ENCODE measurements around the gene IDUA. TPM values are rescaled to one million over a fixed set of nuclear protein-coding genes. Genes with fewer than 3 reads are reported as not detected.

Gene IDUA
- total RNA-seq, 2 donors from 2014 or later, result 8.9 to 10.2 TPM

GRCh38 chr4:958314-958665 lies 28.6 kb upstream of the IDUA start:
- H3K9me3 ChIP-seq, result no peaks in the 10 kb centered on the region

GRCh38 chr4:958696-959337 lies 28.0 kb upstream of the IDUA start:
- peaks cover 9% of the 10 kb centered on the region for H3K36me3 ChIP-seq
- no peaks in the 10 kb centered on the region for H3K4me1 ChIP-seq
- H3K27ac ChIP-seq, result no peak overlapping the region
- H3K27me3 ChIP-seq, result no peaks in the 10 kb centered on the region
- DNase-seq (ENCODE audit: low spot score), result no peak
- H3K9me3 ChIP-seq, result no peaks in the 10 kb centered on the region
- H3K4me3 ChIP-seq, result no peak overlapping the region
- no peak for TF ChIP-seq CTCF (IDR thresholded peaks at IDR 0.05)

More at GRCh38 chr4:958314-958665, 28.6 kb upstream of the IDUA start:
- no peak for TF ChIP-seq CTCF (IDR thresholded peaks at IDR 0.05)
- no peaks in the 10 kb centered on the region for H3K4me1 ChIP-seq
- peaks cover 9% of the 10 kb centered on the region for H3K36me3 ChIP-seq
- no peak for DNase-seq (ENCODE audit: low spot score)
- H3K27ac ChIP-seq, result no peak overlapping the region
- H3K27me3 ChIP-seq, result no peaks in the 10 kb centered on the region
- no peak overlapping the region for H3K4me3 ChIP-seq

- no peaks in the 10 kb centered on the region for H3K9me3 ChIP-seq
- no peak overlapping the region for H3K4me3 ChIP-seq
- H3K27me3 ChIP-seq, result no peaks in the 10 kb centered on the region
- peaks cover 9% of the 10 kb centered on the region for H3K36me3 ChIP-seq
- DNase-seq (ENCODE audit: low spot score), result no peak
- no peaks in the 10 kb centered on the region for H3K4me1 ChIP-seq
- H3K27ac ChIP-seq, result no peak overlapping the region
- no peak for TF ChIP-seq CTCF (IDR thresholded peaks at IDR 0.05)
These were observed 27.3 kb upstream of the IDUA start for GRCh38 chr4:959338-960139.

GRCh38 chr4:960140-960635 lies 26.7 kb upstream of the IDUA start:
- no peaks in the 10 kb centered on the region for H3K27me3 ChIP-seq
- H3K4me1 ChIP-seq, result no peaks in the 10 kb centered on the region
- no peak overlapping the region for H3K27ac ChIP-seq
- TF ChIP-seq CTCF (IDR thresholded peaks at IDR 0.05), result no peak
- no peak for DNase-seq (ENCODE audit: low spot score)
- peaks cover 9% of the 10 kb centered on the region for H3K36me3 ChIP-seq
- no peak overlapping the region for H3K4me3 ChIP-seq
- no peaks in the 10 kb centered on the region for H3K9me3 ChIP-seq

GRCh38 chr4:960636-961350 lies 26.1 kb upstream of the IDUA start:
- Histone ChIP-seq H3K9me3 (no peaks in the 10 kb centered on the region), H3K27ac (no peak overlapping the region), H3K36me3 (peaks cover 9% of the 10 kb centered on the region), H3K4me1 (no peaks in the 10 kb centered on the region), H3K4me3 (no peak overlapping the region), H3K27me3 (no peaks in the 10 kb centered on the region)
- no peak for TF ChIP-seq CTCF (IDR thresholded peaks at IDR 0.05)
- no peak for DNase-seq (ENCODE audit: low spot score)
